Ishikawa (cell line): Measurements from ENCODE around the gene RAB40C.

Experiments
- CEBPB ChIP-seq: IDR thresholded peaks from 2 replicates; pipeline ENCODE4 v1.6.1; 2012
- CREB1 ChIP-seq: IDR thresholded peaks from 2 replicates; pipeline ENCODE4 v1.6.1; 2012; ENCODE audit warnings: low read depth
- EP300 ChIP-seq: IDR thresholded peaks from 2 replicates; pipeline ENCODE4 v1.6.1; 2012; ENCODE audit warnings: borderline replicate concordance
- FOXM1 ChIP-seq: IDR thresholded peaks from 2 replicates; pipeline ENCODE4 v1.6.1; 2012; ENCODE audit warnings: low read depth, borderline replicate concordance
- RAD21 ChIP-seq: IDR thresholded peaks from 2 replicates; pipeline ENCODE4 v1.6.1; 2012; ENCODE audit warnings: low read depth
- TAF1 ChIP-seq: IDR thresholded peaks from 2 replicates; pipeline ENCODE4 v1.6.1; 2012; ENCODE audit warnings: low read depth, mild to moderate bottlenecking
- TCF12 ChIP-seq: IDR thresholded peaks from 2 replicates; pipeline ENCODE4 v1.6.1; 2012; ENCODE audit warnings: low read depth
- TEAD4 ChIP-seq: IDR thresholded peaks from 2 replicates; pipeline ENCODE4 v1.6.1; 2012
- YY1 ChIP-seq: IDR thresholded peaks from 2 replicates; pipeline ENCODE4 v1.6.1; 2012; ENCODE audit warnings: low read depth
- TF ChIP-seq, protein P1 (sequence below): IDR thresholded peaks from 2 replicates; pipeline ENCODE4 v1.6.1; 2012
- TF ChIP-seq, protein P2 (sequence below): IDR thresholded peaks from 2 replicates; pipeline ENCODE4 v1.6.1; 2012; ENCODE audit warnings: low read depth, mild to moderate bottlenecking

DNA sequence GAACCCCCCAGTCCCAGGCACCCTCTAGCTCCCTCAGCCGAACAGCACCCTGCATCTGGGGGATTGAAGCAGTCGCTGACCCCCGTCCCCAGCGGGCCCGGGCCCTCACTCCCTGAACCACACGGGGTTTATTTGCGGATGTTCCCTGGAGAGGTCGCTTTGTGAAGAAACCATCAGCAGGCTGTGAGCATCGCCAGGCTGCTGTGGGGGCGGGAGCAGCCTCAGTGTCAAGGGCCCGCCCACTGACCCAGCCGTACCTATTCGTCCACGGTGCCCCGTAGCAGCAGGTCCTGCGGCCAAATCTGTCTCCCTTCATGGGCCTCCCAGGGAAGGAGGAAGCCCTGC, 6.4 kb upstream of the RAB40C start:
- TF ChIP-seq CREB1 (no peak), EP300 (no peak), RAD21 (no peak), TCF12 (no peak), TEAD4 (no peak), CEBPB (no peak), TAF1 (no peak), YY1 (no peak), FOXM1 (no peak)
- TF ChIP-seq, protein P1, sequence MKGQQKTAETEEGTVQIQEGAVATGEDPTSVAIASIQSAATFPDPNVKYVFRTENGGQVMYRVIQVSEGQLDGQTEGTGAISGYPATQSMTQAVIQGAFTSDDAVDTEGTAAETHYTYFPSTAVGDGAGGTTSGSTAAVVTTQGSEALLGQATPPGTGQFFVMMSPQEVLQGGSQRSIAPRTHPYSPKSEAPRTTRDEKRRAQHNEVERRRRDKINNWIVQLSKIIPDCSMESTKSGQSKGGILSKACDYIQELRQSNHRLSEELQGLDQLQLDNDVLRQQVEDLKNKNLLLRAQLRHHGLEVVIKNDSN, result no peak
- TF ChIP-seq, protein P2, sequence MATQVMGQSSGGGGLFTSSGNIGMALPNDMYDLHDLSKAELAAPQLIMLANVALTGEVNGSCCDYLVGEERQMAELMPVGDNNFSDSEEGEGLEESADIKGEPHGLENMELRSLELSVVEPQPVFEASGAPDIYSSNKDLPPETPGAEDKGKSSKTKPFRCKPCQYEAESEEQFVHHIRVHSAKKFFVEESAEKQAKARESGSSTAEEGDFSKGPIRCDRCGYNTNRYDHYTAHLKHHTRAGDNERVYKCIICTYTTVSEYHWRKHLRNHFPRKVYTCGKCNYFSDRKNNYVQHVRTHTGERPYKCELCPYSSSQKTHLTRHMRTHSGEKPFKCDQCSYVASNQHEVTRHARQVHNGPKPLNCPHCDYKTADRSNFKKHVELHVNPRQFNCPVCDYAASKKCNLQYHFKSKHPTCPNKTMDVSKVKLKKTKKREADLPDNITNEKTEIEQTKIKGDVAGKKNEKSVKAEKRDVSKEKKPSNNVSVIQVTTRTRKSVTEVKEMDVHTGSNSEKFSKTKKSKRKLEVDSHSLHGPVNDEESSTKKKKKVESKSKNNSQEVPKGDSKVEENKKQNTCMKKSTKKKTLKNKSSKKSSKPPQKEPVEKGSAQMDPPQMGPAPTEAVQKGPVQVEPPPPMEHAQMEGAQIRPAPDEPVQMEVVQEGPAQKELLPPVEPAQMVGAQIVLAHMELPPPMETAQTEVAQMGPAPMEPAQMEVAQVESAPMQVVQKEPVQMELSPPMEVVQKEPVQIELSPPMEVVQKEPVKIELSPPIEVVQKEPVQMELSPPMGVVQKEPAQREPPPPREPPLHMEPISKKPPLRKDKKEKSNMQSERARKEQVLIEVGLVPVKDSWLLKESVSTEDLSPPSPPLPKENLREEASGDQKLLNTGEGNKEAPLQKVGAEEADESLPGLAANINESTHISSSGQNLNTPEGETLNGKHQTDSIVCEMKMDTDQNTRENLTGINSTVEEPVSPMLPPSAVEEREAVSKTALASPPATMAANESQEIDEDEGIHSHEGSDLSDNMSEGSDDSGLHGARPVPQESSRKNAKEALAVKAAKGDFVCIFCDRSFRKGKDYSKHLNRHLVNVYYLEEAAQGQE, result no peak
